C4-2B (cell line): ENCODE data around the gene SAMMSON.

Source experiments
- H3K27ac ChIP-seq: fragments of 450-650 bp; 2 replicates; pipeline ENCODE4 v1.5.1; 2017
- ZFX ChIP-seq: fragments of 450-650 bp; IDR thresholded peaks from 2 replicates; pipeline ENCODE4 v1.6.1; 2017
- TF ChIP-seq, protein P1 (sequence below): fragments of 450-650 bp; conservative IDR thresholded peaks from 2 replicates; pipeline ENCODE4 v1.5.1; 2017; ENCODE audit warnings: mild to moderate bottlenecking

Gene SAMMSON

DNA sequence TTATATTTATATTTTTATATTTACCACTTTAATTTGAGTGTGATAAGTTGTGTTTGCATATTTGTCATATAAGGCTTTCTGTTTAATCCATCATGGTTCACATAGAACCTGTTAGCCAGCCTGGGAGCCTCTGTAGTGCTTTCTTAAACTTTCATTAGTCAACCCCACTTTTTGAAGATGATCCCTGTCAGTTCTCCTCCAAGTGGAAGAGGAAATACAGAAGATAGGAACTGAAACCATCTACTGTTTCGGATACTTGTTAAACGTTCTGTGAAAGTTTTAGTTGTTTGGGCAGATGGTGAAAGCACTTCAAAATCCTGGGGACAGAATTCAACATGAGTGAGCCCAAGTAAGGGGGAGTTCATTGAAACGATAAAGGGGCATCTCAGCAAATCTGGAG, 4.6 kb upstream of the SAMMSON start:
- TF ChIP-seq, protein P1, sequence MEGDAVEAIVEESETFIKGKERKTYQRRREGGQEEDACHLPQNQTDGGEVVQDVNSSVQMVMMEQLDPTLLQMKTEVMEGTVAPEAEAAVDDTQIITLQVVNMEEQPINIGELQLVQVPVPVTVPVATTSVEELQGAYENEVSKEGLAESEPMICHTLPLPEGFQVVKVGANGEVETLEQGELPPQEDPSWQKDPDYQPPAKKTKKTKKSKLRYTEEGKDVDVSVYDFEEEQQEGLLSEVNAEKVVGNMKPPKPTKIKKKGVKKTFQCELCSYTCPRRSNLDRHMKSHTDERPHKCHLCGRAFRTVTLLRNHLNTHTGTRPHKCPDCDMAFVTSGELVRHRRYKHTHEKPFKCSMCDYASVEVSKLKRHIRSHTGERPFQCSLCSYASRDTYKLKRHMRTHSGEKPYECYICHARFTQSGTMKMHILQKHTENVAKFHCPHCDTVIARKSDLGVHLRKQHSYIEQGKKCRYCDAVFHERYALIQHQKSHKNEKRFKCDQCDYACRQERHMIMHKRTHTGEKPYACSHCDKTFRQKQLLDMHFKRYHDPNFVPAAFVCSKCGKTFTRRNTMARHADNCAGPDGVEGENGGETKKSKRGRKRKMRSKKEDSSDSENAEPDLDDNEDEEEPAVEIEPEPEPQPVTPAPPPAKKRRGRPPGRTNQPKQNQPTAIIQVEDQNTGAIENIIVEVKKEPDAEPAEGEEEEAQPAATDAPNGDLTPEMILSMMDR, result no peak
- TF ChIP-seq ZFX, result no peak
- H3K27ac ChIP-seq, result no peak overlapping the region

DNA sequence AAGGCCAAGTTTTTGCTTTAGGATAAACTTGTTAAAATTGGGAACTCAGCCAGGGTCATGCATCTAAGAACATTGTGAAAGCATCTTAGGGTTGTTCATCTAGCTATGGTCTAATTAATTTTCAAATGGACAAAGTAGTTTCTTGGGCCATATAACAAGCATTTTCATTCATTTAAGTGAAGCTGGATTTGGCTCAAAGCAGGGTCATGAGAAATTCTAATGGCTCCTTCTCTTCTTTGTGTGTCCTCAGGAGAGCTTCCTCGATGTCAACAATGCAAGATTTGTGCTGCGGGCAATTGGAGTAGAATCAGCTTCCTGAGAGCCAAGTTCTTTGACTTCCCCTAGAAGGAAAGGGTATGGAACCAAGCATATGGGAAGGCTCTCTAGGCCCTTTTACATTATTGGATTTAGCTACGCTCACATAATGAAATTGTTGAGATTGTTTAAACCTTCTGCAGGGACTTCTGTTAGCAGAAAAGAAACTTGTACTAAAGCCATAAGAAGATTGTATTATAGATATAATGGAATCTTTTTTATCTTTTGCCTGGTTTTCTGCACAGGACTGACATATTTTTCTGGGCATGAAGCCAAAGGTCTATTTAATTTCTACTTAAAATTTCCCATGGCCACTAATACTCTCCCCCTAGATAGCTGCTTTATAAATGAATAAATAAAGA, 1.8 kb upstream of the SAMMSON start:
- TF ChIP-seq, protein P1, result no peak
- no peak for TF ChIP-seq ZFX
- no peak overlapping the region for H3K27ac ChIP-seq

DNA sequence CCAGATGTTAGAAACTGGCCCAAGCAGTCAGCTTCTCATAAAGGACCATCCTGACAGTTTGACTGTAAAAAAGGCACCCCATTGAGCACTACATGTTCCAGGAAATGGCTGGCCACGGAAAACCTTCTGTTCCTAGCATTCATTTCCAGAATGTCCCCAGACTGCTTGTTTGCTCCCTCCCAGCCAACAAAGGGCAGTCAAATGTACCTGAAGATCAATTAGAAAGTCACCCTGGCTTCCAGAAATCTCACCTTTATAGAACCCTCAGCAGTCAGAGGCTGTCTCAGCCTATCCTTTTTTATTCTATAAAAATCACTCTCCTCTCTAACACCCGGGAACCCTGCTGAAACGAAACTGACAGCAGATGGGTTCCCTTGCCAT, 784 bp upstream of the SAMMSON start:
- no peak overlapping the region for H3K27ac ChIP-seq

DNA sequence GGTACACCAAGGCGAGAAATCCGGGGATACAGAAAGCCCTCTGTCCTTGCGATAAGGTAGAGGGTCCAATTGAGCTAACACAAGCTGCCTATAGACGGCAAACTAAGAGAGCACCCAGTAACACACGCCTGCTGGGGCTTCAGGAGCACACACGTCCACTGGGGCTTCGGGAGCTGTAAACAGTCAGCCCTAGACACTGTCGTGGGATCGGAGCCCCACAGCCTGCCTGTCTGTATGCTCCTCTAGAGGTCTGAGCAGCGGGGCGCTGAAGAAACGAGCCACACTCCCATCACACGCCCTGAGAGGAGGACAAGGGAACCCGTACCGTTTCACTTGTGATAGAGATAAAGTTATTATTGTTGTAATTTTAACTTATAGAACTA, 486 bp downstream of the SAMMSON start:
- TF ChIP-seq, protein P1, result no peak
- no peak for TF ChIP-seq ZFX
- no peak overlapping the region for H3K27ac ChIP-seq

More for the DNA sequence above, 784 bp upstream of the SAMMSON start:
- TF ChIP-seq, protein P1, result no peak
- TF ChIP-seq ZFX, result no peak

DNA sequence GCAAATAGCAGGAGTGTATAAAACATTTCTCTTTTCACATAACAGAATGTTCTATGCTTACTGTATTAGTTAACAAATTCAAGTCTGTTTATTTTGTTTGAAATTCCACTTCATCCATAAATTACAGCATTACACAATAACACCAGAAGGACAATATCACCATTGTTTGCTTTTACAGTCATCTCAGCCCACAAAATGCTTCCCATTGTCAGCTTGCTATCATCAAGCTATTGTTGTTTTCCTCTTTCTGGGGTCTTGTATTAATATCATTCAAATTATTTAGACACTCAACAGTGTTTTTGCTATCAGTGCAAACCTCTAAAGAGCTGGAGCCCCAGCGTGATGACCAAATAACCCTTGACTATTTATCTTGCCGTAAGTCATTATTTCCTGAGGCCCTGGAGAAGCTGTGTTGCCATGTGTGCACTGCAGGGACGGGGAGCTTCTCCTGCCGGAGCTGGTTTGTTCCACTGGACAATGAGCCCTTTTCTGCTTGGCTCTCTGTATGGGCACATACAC, 1.1 kb downstream of the SAMMSON start:
- H3K27ac ChIP-seq, result no peak overlapping the region
- TF ChIP-seq, protein P1, result no peak
- TF ChIP-seq ZFX, result no peak

DNA sequence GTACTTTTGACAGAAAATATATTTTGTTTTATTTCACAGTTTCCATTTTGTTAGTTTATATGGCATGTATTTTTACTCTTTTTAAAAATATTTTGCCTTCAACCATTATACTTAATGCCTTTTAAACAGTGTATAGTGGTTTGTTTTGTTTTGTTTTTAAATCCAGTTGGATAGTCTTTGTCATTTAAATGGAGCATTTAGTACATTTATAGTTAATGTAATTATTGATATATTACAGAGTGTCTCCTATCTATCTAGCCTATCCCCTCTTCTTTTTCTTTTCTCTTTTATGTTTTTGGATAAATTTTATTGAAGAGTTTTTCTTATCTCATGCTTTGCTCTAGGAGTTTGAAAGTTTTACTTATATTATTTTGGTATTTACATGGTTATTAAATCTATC, 3.6 kb downstream of the SAMMSON start:
- TF ChIP-seq, protein P1, result no peak
- TF ChIP-seq ZFX, result no peak
- no peak overlapping the region for H3K27ac ChIP-seq

DNA sequence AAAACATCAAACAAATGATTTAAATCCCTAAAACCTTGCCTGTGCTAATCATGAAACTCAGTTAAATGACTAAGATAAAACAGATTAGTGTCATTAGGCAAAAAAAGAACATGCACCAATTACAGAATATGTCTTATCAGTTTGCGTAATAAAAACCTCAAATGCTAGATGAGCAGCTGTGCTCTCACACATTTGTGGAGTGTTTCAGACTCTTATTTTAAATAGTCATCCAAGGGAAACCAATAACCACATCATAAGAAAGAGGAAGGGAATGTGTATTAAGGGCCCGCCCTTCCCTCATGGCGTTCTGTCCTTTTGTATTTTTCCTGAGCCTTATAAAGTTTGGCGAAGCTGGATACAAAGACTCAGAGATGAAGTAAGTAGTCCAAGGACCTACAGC, 6.6 kb downstream of the SAMMSON start:
- no peak overlapping the region for H3K27ac ChIP-seq
- TF ChIP-seq ZFX, result no peak

DNA sequence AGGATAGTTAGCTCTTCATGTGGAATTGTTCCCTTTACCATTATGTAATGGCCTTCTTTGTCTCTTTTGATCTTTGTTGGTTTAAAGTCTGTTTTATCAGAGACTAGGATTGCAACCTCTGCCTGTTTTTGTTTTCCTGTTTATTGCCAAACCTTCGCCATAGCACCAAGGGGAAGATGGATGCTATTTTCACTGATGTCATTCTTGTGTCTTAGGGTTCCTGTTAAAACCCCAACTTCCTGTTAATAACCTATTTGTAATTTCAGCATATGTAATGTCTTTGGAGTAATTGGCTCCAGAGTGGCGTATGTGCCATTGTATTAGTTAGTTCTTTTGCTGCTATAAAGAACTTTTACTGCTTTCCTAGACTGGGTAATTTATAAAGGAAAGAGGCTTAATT, 10.8 kb downstream of the SAMMSON start:
- no peak overlapping the region for H3K27ac ChIP-seq
- TF ChIP-seq ZFX, result no peak
